GM10248 (cell line): ENCODE data around the gene ATG5.

Experiments
- CTCF ChIA-PET: fragments of 300-600 bp; sonication (Branson Sonifier 250); formaldehyde crosslinking; extraction: SDS; loops from one replicate; lab custom pipeline; 2021; ENCODE audit warnings: antibody characterized with exemption; lab: Yijun Ruan, JAX
- POLR2A ChIA-PET: fragments of 350-650 bp; sonication (Branson Sonifier 250); formaldehyde crosslinking; extraction: SDS; loops from one replicate; lab custom pipeline; 2020; ENCODE audit warnings: antibody characterized with exemption; lab: Yijun Ruan, JAX
- DNase-seq: peaks from one replicate; pipeline ENCODE4 v3.0.0; 2012; ENCODE audit errors: extremely low spot score
- CTCF ChIP-seq: IDR thresholded peaks from 2 replicates; pipeline ENCODE4 v1.5.1; 2012; ENCODE audit warnings: mild to moderate bottlenecking, low read depth; ENCODE audit errors: extremely low read depth, missing control alignments, control extremely low read depth

ATG5 gene

GRCh38 chr6:106178900-106179299, 146.7 kb downstream of the ATG5 start:
- POLR2A ChIA-PET: no interaction called here
- no peak for DNase-seq
- CTCF ChIA-PET: interaction anchor here (1.5 to 2.9 kb wide), 4 partner anchors 10 to 45 kb away, joined by 3 to 16 read pairs (median 6); no protein-coding TSS in a partner anchor
- TF ChIP-seq CTCF: no peak

GRCh38 chr6:106177786-106178185, 147.8 kb downstream of the ATG5 start:
- no peak for DNase-seq
- CTCF ChIA-PET: interaction anchor here (1.5 to 2.9 kb wide), 3 partner anchors 11 to 46 kb away, joined by 3 to 16 read pairs (median 9); no protein-coding TSS in a partner anchor
- no peak for TF ChIP-seq CTCF
- POLR2A ChIA-PET: no interaction called here

- DNase-seq: no peak
Measured at GRCh38 chr6:106173124-106173879, 152.3 kb downstream of the ATG5 start.

GRCh38 chr6:106170030-106170791, 155.3 kb downstream of the ATG5 start:
- POLR2A ChIA-PET: no interaction called here
- CTCF ChIA-PET: interaction anchor here (1.1 to 4.5 kb wide), 5 partner anchors 12 to 739 kb away, joined by 3 to 30 read pairs (median 3); no protein-coding TSS in a partner anchor
- no peak for DNase-seq
- no peak for TF ChIP-seq CTCF

More at GRCh38 chr6:106173124-106173879, 152.3 kb downstream of the ATG5 start:
- POLR2A ChIA-PET: no interaction called here
- CTCF ChIA-PET: no interaction called here
- no peak for TF ChIP-seq CTCF

GRCh38 chr6:106169517-106169916, 156.0 kb downstream of the ATG5 start:
- POLR2A ChIA-PET: no interaction called here
- no peak for DNase-seq
- TF ChIP-seq CTCF: no peak
- CTCF ChIA-PET: interaction anchor here (1.1 to 4.5 kb wide), 4 partner anchors 12 to 738 kb away, joined by 3 to 30 read pairs (median 4); no protein-coding TSS in a partner anchor
